Stimulated activated CD4-positive, alpha-beta T cell treated with anti-CD3 and anti-CD28 coated beads, Interleukin-1b, Interleukin-23, amount 100 ng/mL, for 1 hour (primary cell): Measurements from ENCODE around the gene FAM83E.

Source experiments
- DNase-seq, 2 donors: peaks; one replicate each; pipeline ENCODE4 v3.0.0-alpha.2; 2020; ENCODE audit warnings: low read depth in 2 of 2

FAM83E gene

DNA sequence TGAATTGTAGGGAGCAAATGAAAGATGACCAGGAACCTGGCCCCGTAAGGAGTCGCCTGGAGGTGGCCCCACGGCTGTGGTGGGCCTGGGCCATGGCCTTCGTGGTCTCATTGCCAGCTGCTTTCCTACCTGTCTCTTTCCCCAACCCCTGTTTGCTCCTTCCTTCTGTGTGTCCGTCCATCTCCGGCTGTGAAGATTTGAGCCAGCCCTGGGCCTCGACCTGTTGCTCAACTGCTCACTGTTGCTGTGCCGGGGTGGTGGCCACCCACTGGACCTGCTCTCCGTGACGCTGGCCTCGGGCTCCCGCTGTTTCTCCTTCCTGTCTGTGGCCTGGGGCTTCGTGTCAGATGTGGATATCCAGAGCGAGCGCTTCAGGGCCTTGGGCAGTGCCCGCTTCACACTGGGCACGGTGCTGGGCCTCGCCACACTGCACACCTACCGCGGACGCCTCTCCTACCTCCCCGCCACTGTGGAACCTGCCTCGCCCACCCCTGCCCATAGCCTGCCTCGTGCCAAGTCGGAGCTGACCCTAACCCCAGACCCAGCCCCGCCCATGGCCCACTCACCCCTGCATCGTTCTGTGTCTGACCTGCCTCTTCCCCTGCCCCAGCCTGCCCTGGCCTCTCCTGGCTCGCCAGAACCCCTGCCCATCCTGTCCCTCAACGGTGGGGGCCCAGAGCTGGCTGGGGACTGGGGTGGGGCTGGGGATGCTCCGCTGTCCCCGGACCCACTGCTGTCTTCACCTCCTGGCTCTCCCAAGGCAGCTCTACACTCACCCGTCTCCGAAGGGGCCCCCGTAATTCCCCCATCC is 13.8 kb upstream of the FAM83E start:
- no peak for DNase-seq

DNA sequence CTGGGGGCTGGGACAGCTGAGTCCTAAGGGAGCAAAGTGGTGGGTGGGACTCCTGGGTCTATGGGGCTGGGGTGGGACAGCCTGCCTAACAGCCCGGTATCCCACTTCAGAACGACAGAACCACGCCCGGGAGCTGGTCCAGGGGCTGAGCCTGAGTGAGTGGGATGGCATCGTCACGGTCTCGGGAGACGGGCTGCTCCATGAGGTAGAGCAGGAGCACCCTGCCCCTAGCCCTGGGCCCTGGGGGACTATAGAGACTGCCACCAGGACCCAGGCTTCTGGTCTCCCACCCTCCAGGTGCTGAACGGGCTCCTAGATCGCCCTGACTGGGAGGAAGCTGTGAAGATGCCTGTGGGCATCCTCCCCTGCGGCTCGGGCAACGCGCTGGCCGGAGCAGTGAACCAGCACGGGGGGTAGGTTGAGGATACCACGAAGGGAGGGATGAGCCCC is 13.0 kb upstream of the FAM83E start:
- no peak for DNase-seq

DNA sequence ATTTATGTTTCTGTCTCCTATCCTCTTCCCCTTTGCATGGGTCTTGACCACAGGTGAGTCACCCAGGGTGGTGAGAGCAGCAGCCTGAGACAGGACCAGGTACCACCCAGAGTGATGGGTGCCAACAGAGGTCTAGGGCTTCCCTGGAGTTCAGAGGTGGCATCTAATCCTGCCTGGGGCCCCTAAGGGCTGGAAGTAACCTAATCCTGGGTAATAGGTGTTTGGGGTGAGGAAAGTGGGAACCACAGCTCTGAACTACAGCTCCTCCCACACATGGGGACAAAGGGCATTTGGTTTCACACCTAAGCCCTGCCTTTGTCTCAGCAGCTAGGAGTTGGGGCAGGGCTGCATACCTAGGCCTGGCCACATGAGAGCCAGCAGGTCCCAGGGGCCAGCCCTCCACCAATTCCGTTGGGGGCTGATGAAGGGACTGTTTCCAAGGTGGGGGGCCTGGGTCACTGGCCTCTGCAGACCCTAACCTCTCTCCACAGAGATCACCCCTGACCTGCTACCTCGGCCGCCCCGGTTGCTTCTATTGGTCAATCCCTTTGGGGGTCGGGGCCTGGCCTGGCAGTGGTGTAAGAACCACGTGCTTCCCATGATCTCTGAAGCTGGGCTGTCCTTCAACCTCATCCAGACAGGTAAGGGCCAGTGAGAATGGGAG is 12.5 kb upstream of the FAM83E start:
- no peak for DNase-seq

DNA sequence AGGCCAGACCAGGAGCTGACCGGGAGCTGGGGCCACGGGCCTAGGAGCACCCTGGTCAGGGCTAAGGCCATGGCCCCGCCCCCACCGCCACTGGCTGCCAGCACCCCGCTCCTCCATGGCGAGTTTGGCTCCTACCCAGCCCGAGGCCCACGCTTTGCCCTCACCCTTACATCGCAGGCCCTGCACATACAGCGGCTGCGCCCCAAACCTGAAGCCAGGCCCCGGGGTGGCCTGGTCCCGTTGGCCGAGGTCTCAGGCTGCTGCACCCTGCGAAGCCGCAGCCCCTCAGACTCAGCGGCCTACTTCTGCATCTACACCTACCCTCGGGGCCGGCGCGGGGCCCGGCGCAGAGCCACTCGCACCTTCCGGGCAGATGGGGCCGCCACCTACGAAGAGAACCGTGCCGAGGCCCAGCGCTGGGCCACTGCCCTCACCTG is 11.0 kb upstream of the FAM83E start:
- no peak for DNase-seq

DNA sequence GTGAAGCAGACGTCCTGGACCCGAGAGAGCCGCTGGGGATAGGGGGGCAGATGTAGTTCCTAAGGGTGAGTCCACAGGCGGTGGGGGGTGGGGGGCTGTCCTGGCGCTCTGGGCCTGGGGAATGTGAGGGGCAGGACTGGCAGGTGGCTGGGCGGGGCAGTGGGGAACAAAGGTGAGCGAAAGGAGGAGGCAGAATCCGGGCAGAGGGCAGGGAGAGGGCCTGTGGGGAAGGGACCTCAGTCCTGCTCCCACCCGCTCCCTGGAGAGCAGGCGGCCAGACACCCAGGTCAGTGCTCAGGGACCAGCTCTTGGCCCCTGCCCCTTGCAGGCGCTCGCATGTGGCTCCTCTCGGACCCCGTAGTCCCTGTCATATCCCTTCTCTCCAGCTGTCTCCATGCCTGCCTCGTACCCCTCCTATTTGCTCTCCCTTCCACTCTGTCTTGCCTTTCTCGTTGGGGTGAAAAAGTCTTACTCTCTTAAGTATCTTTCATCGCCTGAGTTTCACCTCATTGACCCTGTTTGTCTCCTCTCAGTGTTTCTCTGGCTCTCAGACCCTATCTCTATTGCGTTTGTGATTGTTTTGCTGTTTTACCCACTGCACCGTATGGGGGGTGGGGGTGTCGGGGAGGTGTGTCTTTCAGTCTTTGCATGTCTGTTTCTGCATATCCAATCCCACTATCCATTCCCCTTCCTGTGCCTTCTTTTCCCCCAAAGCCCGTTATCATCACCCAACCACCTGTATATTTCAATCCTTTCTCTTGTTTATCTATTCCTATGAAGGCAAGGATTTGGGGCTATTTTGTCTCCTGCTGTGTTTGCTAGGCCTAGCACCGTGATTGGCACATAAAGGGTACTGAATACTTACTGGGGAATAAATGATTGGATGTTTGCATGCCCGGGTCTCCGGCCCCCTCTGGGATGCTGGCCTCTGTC is 10.2 kb upstream of the FAM83E start:
- DNase-seq: no peak

DNA sequence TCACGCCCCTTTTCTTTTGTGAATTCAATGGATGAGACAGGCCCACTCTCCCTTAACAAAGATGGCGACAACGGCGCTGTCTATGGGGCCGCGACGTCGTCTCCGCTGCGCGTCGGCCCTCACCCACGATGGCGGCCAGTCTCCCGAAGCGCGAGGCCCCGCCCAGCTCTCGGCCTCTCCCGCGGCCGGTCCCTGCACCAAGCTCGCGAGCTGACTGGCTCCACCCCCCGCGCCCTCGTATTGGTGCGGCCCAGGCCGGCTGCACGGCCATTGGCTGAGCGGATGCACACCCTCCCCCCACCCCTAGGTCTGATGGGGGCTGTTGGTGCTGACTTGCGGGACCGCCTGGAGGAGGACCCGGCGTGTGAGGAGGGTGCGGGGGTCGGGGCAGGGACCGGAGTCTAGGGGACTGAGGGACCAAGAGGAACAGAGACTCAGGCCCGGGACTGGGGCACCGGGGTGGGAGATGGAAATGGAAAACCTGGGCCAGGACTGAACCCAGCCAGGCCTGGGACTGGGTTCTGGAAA is 9.3 kb upstream of the FAM83E start:
- DNase-seq: peak; percentile 89 to 94

DNA sequence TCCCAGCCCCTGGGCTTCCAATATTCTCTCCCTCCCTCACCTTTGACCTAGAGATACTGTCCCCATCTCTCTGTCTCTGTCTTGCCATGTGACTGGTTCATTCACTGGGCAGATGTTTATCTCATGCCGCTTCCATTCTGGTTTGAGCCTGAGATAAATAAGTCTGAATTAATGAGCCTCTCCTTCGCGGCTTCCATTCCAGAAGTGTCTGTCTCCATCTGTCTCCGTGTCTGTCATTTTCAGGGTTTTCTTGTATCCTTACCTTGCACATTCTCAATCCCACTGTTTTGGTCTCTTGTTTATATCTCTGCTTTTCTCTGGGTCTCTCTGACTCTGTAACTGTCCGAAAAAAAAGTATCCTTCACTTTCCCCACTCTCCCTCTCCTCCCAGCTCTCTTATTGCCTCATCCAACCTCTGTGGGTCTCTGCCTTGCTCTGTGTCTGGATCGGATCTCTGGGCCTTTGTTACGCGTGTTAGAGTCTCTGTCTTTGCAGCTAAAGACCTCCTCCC is 8.7 kb upstream of the FAM83E start:
- no peak for DNase-seq

DNA sequence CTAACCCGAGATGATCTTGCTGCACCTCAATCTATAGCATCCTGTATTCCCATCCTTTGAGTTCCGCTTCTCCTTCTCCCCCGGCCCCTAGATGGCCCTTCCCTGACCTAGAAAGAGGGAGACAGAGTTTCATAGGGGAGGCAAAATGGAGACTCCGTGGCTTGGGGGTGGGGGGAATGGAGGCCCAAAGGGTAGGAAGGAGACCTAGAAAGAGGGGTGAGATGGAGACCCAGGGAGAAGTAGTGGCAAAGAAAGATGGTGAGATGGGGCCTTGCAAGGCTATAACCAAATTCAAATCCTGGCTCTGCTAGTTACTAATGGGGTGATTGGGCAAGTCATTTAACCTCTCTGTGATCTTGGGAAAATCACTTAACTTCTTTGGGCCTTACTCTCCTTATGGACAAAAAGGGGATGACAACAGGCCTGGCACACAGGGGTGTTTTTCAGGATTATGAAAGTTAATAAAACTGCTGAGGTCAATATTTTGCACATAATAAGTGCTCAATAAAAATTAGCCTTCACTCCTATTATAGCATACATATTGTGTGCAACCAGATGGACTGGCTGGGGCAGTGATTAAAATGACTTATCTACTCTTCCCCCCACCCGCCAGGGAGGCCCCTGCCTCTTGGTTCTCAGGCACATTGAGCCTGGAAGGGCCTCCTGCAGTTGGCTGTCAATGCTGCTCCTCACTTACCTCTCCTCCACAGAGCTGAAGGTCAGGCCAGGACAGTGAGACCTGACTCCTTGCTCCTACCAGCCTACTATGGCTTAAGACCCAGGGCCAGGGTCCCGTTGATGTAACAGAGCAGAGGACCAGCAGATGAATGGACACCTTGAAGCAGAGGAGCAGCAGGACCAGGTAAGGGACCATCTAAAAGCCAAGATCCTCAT is 5.1 kb upstream of the FAM83E start:
- DNase-seq: no peak

DNA sequence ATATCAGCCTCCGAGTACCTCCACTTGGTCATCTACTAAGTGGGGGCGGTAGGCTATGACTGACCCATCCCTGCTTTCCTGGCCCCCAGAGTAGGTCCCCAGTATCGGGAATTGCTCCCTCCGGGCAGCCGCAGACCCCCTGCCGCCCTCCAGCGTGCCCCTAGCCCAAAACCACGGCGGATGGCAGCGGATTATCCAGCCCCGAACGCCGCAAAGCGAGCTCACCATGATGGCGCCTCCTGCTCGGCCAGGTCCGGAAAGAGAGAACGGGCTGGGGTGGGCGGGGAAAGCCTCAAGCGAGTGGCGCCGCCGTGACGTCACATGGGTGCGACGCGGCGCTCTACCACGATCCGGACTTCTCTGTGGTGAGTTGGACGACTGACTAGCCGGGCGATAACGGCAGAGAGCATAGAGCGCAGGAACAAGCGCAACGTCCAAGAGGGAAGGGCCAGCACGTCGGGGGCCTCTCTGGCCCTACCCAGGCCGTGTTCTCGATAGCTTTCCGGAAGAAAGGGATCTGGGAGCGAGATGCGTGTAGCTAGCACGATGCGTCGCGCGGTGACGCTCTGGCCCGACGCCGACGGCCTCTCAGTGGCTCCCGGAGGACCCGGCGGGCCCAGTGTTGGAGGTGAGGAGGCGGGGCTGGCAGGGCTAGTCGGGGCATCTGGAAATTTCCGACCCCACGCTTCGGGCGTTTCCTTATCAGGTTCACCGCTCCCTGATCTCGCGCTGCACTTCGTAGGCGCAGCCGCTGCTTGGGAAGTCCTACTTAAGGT is 4.2 kb upstream of the FAM83E start, which contains the start of the genes RPL18 and SPHK2:
Gene RPL18, minus strand, starts transcription at position 263 of the 776 bp plus-strand sequence. Its CDS starts 35 bp downstream, at position 228.
Gene SPHK2, plus strand, starts transcription at position 591 of the 776 bp plus-strand sequence. CDS start 1,009 bp downstream, outside the sequence.
- DNase-seq: peak; percentile 87 to 89

DNA sequence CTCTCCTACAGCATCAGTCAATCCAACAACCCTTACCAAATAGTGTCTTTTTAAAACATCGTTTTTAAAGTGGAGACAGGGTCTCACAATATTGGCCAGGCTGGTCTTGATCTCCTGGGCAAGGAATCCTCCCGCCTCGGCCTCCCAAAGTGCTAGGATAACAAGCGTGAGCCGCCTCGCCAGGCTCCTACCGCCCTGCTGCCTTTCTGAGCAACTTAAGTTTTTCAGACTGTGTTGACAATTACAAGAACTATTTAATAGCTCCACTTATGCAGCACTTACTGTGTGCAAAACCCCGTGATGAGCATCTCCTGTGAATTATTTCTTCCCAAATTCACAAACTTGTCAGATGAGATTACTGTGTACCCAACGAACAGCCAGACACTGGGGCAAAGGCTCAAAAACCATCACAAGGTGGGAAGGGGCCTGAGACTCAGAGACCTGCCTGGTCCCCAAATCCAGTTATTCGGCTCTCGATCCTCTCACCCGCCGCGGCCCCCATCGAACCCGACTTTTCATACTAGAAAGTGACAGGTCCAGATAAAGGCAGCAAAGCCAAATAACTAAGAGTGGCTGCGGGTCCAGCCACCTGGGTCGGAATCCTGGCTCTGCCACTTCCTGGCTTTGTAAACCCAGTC is 3.5 kb upstream of the FAM83E start:
- no peak for DNase-seq

DNA sequence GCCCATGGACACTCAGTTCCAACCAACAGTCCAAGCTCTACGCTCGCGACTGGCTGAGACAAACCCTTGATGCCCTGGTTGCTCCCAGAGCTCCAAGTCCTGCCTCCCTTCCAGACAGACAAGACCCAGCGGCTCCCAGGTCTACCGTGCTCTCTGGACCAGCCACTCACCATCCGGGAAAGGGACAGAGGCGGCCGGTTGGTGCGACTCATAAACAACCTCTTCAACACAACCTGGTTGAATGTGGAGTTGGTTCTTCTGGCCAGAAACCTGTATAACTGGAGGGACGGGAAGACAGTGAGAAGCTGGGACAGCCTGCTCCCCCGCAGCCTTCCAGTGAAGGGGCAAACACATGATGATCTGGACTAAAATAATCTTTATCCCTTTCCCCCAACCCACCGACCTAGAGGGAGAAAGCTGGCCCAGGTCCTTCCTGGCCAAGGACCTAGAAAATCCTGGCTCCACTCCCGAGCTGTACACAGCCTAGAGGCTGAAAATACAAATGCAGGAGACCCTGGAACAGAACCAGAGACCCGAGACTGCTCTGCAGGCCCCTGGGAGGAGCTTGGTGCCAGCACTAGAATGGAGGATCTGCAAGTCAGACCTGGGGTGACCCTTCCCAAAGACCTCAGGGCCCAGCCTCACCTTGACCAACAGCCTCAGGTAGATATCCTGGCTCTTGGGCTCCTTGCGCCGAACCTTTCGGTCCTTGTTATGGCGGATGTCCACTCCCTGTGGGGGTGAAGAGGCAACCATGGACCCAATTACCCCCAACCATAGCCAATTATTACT is 2.5 kb upstream of the FAM83E start:
- DNase-seq: no peak

DNA sequence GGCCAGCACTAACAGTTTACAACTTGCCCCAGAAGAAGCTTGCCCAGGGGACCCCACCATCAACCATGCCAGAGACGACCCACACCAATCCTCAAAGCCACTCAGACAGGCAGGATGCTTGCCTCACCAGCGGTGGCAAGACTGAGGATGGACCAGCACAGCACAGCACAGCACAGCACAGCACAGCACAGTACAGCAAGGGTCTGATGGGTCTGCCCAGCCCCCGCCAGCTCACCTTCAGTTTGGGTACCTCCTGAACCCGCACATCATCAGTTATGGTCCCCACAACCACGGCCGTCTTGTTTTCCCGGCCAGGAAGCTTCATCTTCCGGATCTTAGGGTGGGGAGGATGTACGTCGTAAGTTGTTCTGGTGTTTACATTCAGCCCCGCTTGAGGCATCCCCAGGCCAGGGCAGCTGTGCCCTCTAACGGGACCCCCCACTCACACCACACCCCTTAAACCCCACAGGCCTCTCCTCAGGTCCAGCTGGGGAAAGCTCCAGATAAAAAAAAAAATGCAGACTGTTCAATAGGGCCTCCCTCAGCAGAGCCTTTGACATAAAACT is 1.7 kb upstream of the FAM83E start:
- DNase-seq: no peak

DNA sequence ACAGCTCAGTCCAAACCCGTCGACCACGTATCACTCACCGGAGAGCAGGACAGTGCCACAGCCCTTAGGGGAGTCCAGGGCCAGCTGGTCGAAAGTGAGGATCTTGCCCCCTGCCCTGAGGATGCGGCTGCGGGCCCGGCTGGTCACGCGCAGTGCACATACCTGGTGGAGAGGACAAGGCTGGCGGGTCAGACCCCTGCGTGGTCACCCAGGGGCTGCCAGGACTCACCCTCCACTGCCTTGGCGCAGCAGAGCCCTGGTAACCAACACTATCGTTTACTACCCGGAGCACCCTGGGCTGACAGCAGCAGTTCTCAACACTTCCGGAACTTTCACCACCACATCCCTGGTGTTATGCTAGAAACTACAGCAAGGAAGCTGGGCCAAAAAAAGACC is 1.2 kb upstream of the FAM83E start:
- no peak for DNase-seq

DNA sequence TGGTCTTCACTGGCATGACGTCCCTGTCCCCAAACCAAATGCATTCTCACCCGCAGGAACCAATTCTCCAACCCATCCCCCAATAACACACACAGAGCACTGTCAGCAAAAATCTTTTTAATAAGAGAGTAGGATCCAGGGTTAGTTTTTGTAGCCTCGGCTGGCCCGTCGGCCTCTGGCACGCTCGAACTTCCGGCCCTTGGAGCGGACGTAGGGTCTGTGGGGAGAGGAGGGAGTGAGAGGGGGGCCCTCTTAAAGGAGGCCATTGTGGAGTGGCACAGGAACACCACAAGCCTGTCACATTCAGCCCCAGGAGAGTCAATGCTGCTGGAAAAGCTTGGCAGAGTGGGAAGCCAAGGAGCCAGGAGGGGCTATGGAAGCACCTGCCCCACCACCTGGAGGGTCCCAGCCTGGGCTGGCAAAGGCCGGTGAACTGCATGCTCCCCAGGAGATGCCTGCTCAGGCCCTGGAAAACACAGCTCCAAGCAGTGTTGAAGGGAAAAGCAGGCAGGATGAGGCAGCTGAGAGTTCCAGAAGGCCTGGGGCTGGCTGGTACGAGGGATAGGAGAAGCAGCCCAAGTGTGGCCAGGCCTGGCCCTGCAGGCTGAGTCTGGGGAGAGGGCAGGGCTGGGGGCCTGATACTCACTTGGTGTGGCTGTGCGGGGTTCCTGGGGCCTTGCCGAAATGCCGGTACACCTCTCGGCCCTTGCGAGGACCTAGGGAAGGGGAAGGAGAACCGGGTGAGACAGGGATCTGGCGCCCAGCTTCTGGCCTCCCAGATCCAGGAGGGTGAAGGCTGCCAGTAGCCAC is 560 bp upstream of the FAM83E start:
- DNase-seq: no peak

DNA sequence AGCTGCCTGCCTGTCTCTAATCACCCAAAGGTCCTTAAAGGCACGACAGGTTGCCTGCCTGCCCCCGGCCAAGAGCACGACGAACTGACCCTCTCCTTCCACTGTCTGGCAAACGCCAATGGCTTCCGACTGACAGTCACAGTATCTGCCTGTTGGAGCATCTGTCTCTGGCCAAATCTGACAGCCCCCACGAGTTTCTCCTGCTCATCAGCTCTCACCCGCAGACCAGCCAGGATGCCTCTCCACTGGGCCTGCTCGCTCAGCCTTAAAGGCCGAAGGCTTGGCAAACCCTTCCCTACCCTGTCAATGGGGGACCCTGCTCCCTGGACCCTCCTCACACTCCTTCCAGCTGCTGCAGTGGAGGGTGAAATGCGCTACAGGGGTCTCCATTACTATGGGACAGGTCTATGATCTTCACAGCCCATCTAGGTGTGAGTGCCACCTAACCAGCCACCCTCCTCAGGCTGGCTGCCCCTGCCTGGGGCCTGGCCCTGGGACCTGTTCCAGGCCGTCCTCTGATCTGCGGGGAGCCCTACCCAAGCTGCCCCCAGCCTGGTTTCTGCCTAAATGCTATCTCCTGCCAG is 932 bp downstream of the FAM83E start:
- DNase-seq: no peak

DNA sequence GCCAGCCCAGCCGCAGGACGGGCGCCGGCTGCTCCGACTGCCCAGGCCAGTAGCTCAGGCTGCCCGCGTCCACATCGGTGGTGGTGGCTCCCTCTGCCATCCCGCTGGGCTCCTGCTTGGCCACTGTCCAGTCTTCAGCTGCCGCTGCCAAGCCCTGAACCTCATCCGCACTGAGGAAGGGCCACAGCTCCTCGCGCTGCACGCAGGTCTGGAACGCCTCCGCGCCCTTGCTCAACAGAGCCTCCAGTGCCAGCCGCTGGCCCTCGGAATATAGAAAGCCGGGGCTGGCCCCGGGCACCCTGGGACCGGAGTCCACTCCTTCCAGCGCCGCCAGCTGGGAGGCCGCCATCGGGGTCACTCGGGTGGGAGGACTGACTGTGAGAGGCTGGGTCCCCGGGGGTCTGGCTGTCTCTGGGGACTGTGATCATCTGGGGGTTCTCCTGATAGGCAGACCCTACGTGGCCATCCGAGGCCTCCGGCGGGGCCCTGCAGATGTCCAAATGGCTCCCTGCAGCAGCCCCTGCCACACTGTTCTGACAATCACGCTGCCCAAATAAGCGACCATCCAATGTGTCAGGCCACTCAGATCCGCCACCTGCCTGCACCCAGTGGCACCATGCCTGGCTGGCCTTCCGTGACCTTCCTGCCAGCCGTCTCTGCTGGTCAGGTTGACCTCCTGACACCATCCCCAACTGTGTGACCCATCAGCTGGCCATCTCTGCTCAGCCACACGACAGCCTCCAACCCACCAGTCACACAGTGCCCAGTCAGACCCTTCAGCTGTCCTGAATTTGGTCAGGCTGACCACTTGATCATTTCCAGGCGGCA is 1.6 kb downstream of the FAM83E start:
- DNase-seq: no peak
